GM12864 (cell line): ENCODE measurements around the gene ST6GALNAC3.

ENCODE experiments used
- DNase-seq: peaks from one replicate; pipeline ENCODE4 v3.0.0-alpha.2; 2011; ENCODE audit warnings: low read depth
- H3K4me3 ChIP-seq: 2 replicates; pipeline ENCODE4 v1.5.1; 2011; ENCODE audit warnings: mild to moderate bottlenecking, low read depth, low read length, control low read depth
- CTCF ChIP-seq: IDR thresholded peaks from 2 replicates; pipeline ENCODE4 v1.5.1; 2011; ENCODE audit warnings: low read depth, mild to moderate bottlenecking, moderate library complexity, low read length, control low read depth, inconsistent platforms; ENCODE audit errors: missing control alignments

The ST6GALNAC3 gene

DNA sequence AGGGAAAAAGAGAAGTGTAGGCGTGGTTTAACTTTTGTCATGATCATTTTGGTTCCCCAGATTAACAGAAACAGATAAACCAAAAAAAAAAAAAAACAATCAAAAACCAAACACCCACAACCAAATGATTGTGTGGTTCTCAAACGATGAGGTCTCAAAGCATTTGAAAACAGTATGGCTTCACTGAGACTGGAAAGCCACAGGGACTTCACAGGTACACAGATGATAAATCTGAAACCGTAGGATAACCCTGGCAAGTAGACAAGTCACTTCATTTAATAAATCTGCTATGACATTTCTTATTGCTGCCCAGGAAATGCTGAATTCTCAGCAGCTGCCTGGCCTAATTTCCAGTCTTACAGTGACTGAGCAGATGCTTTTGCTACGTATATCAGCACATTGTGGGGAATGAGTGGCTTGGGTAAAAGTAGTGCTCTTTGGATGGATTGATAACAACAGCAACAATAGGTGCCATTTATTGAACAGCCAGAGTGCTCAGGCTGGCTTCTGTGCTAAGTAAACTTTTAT is 6.1 kb downstream of the ST6GALNAC3 start:
- no peak for DNase-seq
- no peak overlapping the region for H3K4me3 ChIP-seq

DNA sequence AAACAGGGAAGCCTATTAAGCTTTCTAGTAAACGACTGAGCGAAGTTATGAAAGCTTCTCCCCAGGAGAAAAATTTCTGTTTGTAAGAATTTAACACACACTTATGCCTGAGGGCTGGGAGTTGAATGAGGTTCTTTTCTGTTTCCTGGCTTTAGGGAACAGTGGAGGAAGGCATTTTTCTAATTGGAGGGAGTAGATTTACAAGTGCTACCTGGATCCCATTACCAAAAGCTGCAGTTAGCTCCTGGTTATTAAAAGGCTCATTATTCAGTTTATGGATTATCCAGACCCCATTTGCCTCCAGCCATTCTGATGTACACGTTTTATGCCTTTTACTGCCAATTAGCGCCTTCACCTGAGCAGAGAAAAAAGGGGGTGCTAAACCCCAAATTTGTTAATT is 7.5 kb downstream of the ST6GALNAC3 start:
- no peak for TF ChIP-seq CTCF
- no peak for DNase-seq
- H3K4me3 ChIP-seq = no peak overlapping the region

More for the DNA sequence above, 6.1 kb downstream of the ST6GALNAC3 start:
- no peak for TF ChIP-seq CTCF

GRCh38 chr1:76083189-76083588 is 8.6 kb downstream of the ST6GALNAC3 start:
- no peak for TF ChIP-seq CTCF
- no peak overlapping the region for H3K4me3 ChIP-seq
- no peak for DNase-seq

GRCh38 chr1:76084029-76084627 is 9.6 kb downstream of the ST6GALNAC3 start:
- no peak for TF ChIP-seq CTCF
- H3K4me3 ChIP-seq = no peak overlapping the region

GRCh38 chr1:76084685-76085084 is 10.1 kb downstream of the ST6GALNAC3 start:
- DNase-seq = no peak
- no peak overlapping the region for H3K4me3 ChIP-seq
- no peak for TF ChIP-seq CTCF

More at GRCh38 chr1:76084029-76084627, 9.6 kb downstream of the ST6GALNAC3 start:
- no peak for DNase-seq

GRCh38 chr1:76086109-76086508 is 11.6 kb downstream of the ST6GALNAC3 start:
- no peak for DNase-seq
- no peak for TF ChIP-seq CTCF
- no peak overlapping the region for H3K4me3 ChIP-seq

DNA sequence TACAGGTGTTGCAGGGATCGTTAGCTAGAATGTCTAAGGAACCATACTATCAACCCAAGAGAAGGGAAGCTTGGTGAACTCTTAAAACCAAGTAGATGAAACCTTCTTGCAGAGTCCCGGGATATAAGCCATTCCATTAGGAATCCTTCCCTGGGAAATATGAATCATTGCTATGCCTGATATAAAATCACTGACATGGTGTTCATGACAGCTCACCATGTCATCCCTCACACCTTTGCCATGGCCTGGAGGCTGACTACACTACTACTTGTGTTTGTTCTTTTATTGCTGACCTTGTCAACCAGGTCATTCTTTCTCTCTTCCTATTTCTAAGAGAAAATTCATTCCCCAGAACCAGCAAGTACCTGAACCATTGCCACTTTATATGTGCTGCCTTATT is 12.1 kb downstream of the ST6GALNAC3 start:
- TF ChIP-seq CTCF = no peak
- H3K4me3 ChIP-seq = no peak overlapping the region
- no peak for DNase-seq
